ENCODE data around the gene MAP1LC3B. TPM values are rescaled to one million over a fixed set of nuclear protein-coding genes. Genes with fewer than 3 reads are reported as not detected.

The MAP1LC3B gene
- total and polyA plus RNA-seq, 2 of the 8 experiments (the other 6 are each of a cell fraction or from before 2014, with no cell fraction given): 29.5 to 48.5 TPM

DNA sequence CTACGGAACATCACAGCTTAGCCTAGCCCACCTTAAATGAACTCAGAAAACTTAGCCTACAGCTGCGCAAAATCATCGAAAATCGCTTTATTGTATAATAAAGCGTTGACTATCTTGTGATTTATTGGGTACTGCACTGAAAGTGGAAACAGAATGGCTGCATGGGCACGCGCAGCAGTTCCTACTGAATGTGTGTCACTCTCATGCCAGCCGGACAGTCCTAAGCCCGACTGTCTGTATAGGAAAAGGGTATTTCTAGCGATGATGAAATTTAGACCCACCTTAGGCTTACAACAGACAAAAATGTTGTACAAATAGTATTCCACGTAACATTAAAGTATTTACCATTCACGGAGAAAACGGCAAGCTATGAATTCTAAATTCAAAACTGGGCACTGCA lies 17.8 kb upstream of the MAP1LC3B start:
- no peak overlapping the region for H3K56ac ChIP-seq (replicated peaks; ENCODE audit: insufficient read length, low read depth, low read length)
- H3K4me2 ChIP-seq (ENCODE audit: insufficient read depth in 1 of 2, low read depth in 2 of 2, low read length in 2 of 2): no peak overlapping the region
- H3K27me3 ChIP-seq (replicated peaks in 1 of 4; ENCODE audit: control insufficient read depth in 3 of 4, extremely low read depth in 1 of 4, insufficient read depth in 3 of 4, low read length in 3 of 4): no peaks in the 10 kb centered on the region
- H2BK120ac ChIP-seq (replicated peaks; ENCODE audit: low read depth, low read length): no peak overlapping the region
- no peaks in the 10 kb centered on the region for H3K23me2 ChIP-seq (ENCODE audit: low read depth, low read length)
- no peak overlapping the region for H4K5ac ChIP-seq (ENCODE audit: insufficient read length, low read depth, low read length)
- peaks cover 0 to 49% of the 10 kb centered on the region in 2 experiments; a peak in 2 of 4 replicates for H3K79me2 ChIP-seq (ENCODE audit: control insufficient read depth in 1 of 2, insufficient read depth in 2 of 2, low read length in 2 of 2)
- no peak overlapping the region for H4K91ac ChIP-seq (replicated peaks; ENCODE audit: insufficient read length, low read length)
- H2BK12ac ChIP-seq (ENCODE audit: low read depth, low read length): no peak overlapping the region
- H3K4me1 ChIP-seq (replicated peaks in 1 of 4; ENCODE audit: control insufficient read depth in 3 of 4, insufficient read depth in 4 of 4, low read length in 3 of 4): peaks cover 0 to 6% (median 0%) of the 10 kb centered on the region in 4 experiments; a peak in 1 of 7 replicates
- no peak for TF ChIP-seq POU5F1 (IDR thresholded peaks at IDR 0.05; ENCODE audit: low read depth, low read length)
- H3K36me3 ChIP-seq (ENCODE audit: control insufficient read depth in 2 of 4, insufficient read depth in 4 of 4, low read length in 3 of 4): no peaks in the 10 kb centered on the region
- H3K27ac ChIP-seq (ENCODE audit: low read depth, low read length): no peak overlapping the region
- H3K4me3 ChIP-seq (ENCODE audit: extremely low read depth in 1 of 4, insufficient read depth in 2 of 4, low read depth in 3 of 4, low read length in 4 of 4): no peak overlapping the region
- no peak overlapping the region for H4K8ac ChIP-seq (ENCODE audit: extremely low read depth, insufficient read depth, low read length)
- no peak overlapping the region for H2AFZ ChIP-seq (ENCODE audit: low read length)
- DNase-seq (ENCODE audit: low read depth in 1 of 2, low spot score in 2 of 2) (no peak), FAIRE-seq (no peak)
- ChIA-PET CTCF (ENCODE audit: partially characterized antibody) (interaction anchor here (0.6 kb wide), 1 partner anchor 269 kb away, joined by 3 read pairs; no protein-coding TSS in a partner anchor), POLR2A (ENCODE audit: partially characterized antibody) (interaction anchor here (1.1 kb wide), 1 partner anchor 57 kb away, joined by 3 read pairs; the partner anchor contains the start of gene C16orf95)
- peaks cover 7% of the 10 kb centered on the region for H3K79me1 ChIP-seq (ENCODE audit: low read depth, low read length)
- peaks cover 2 to 11% of the 10 kb centered on the region in 2 experiments for H4K20me1 ChIP-seq (replicated peaks in 1 of 2; ENCODE audit: control insufficient read depth in 1 of 2, insufficient read depth in 2 of 2, low read length in 2 of 2)
- no peaks in the 10 kb centered on the region for H3K9me3 ChIP-seq (ENCODE audit: insufficient read depth in 2 of 2, low read depth in 1 of 2, low read length in 1 of 2)
- WGBS, 2 experiments (ENCODE audit: extremely low coverage in 1 of 2, insufficient coverage in 1 of 2, insufficient read length in 1 of 2, insufficient replicate concordance in 2 of 2, low coverage in 1 of 2, low lambda C conversion rate in 2 of 2, missing lambda C conversion rate in 1 of 2): 93% methylated on average over 13 of the region's 13 CpGs; no CpG with 5 or more reads in 1 of the 2 experiments
- no peak overlapping the region for H3K18ac ChIP-seq (ENCODE audit: extremely low read depth, low read length)
- no peak overlapping the region for H2BK5ac ChIP-seq (ENCODE audit: low read depth, low read length)
- H3K9ac ChIP-seq (replicated peaks in 1 of 4; ENCODE audit: extremely low read depth in 1 of 4, low read depth in 3 of 4, low read length in 3 of 4): no peak overlapping the region
- H2BK15ac ChIP-seq (ENCODE audit: low read length): no peak overlapping the region
- H2BK20ac ChIP-seq (ENCODE audit: low read length): no peak overlapping the region
- no peak overlapping the region for H2AK5ac ChIP-seq (ENCODE audit: low read depth, low read length)
- no peak overlapping the region for H3K4ac ChIP-seq (replicated peaks; ENCODE audit: insufficient read length, low read depth, low read length)
- H3K23ac ChIP-seq (ENCODE audit: insufficient read length): no peak overlapping the region
- no peak overlapping the region for H3K14ac ChIP-seq (ENCODE audit: insufficient read length)
